ENCODE results near the gene NME4. TPM values are rescaled to one million over a fixed set of nuclear protein-coding genes. Genes with fewer than 3 reads are reported as not detected.
"Not testable (repeated sequence)": the region's sequence is repeated elsewhere in the genome, so short reads cannot be mapped to it uniquely, and the experiment has no call there.

Gene NME4
- polyA plus RNA-seq (2014; cell fraction: cytosol; rRNA removed) = 357 and 443 TPM in 2 replicates
- polyA plus RNA-seq (2014; cell fraction: nucleus; rRNA removed) = 288 and 307 TPM in 2 replicates

- no peak for DNase-seq (ENCODE audit: low spot score)
These were observed at the start of gene NME4 for GRCh38 chr16:397135-397661. Gene NME4 (plus strand): TSS chr16:397199. CDS start chr16:397223, 24 bp downstream.

- no peak for DNase-seq (ENCODE audit: low spot score)
These were observed 49.8 kb upstream of the NME4 start for GRCh38 chr16:347203-347602.

- DNase-seq (ENCODE audit: low spot score) = not testable (repeated sequence)
These were observed 48.5 kb upstream of the NME4 start for GRCh38 chr16:348495-348894.

GRCh38 chr16:349211-349610 lies 47.8 kb upstream of the NME4 start:
- no peak for DNase-seq (ENCODE audit: low spot score)

GRCh38 chr16:350203-350602 lies 46.8 kb upstream of the NME4 start:
- DNase-seq (ENCODE audit: low spot score) = no peak

GRCh38 chr16:351804-352520 lies 45.0 kb upstream of the NME4 start:
- DNase-seq (ENCODE audit: low spot score) = no peak

GRCh38 chr16:352547-353403 lies 44.2 kb upstream of the NME4 start, which contains the start of gene AXIN1:
Gene AXIN1 (minus strand): TSS chr16:352723. CDS start chr16:347025, 5,698 bp downstream.
- peak; percentile 97 for DNase-seq (ENCODE audit: low spot score)

- peak; percentile 21 for DNase-seq (ENCODE audit: low spot score)
These were observed 43.4 kb upstream of the NME4 start for GRCh38 chr16:353404-354290.

GRCh38 chr16:354291-354881 lies 42.6 kb upstream of the NME4 start:
- DNase-seq (ENCODE audit: low spot score) = no peak

GRCh38 chr16:354971-355461 lies 42.0 kb upstream of the NME4 start:
- no peak for DNase-seq (ENCODE audit: low spot score)

- DNase-seq (ENCODE audit: low spot score) = no peak
These were observed 40.3 kb upstream of the NME4 start for GRCh38 chr16:356741-357140.

GRCh38 chr16:359067-359763 lies 37.8 kb upstream of the NME4 start:
- DNase-seq (ENCODE audit: low spot score) = no peak

GRCh38 chr16:359871-360697 lies 36.9 kb upstream of the NME4 start:
- no peak for DNase-seq (ENCODE audit: low spot score)

GRCh38 chr16:360698-361336 lies 36.2 kb upstream of the NME4 start:
- DNase-seq (ENCODE audit: low spot score) = no peak

- DNase-seq (ENCODE audit: low spot score) = peak; percentile 71
These were observed 35.6 kb upstream of the NME4 start for GRCh38 chr16:361341-361871.

- peak; percentile 85 for DNase-seq (ENCODE audit: low spot score)
These were observed 34.9 kb upstream of the NME4 start for GRCh38 chr16:361872-362701.

GRCh38 chr16:362702-362999 lies 34.3 kb upstream of the NME4 start:
- not testable (repeated sequence) for DNase-seq (ENCODE audit: low spot score)

All from SK-N-DZ (cell line).